GM23338 (cell line): ENCODE results near the gene SP5. TPM values are rescaled to one million over a fixed set of nuclear protein-coding genes. Genes with fewer than 3 reads are reported as not detected.

Source experiments
- ATAC-seq: fragments of 200-7000 bp; cut with Tn5 transposase; 3 replicates; pipeline ENCODE4 v1.9.1; 2020
- DNase-seq: peaks from one replicate; pipeline ENCODE4 v3.0.0-alpha.2; 2015; ENCODE audit warnings: low spot score
- H2AFZ ChIP-seq: fragments of 200-600 bp; sonication (generic); 2 replicates; pipeline ENCODE4 v1.8.0; 2016; ENCODE audit warnings: antibody characterized with exemption, mild to moderate bottlenecking, moderate library complexity
- H3F3A ChIP-seq: fragments of 200-600 bp; sonication (generic); replicated peaks from 2 replicates; pipeline ENCODE4 v1.8.0; 2017; ENCODE audit warnings: antibody characterized with exemption, mixed run types, low read depth
- H3K27ac ChIP-seq: fragments of 200-600 bp; sonication (generic); 2 replicates; pipeline ENCODE4 v1.6.1; 2016; ENCODE audit warnings: low read depth
- H3K27me3 ChIP-seq: fragments of 200-600 bp; sonication (generic); 2 replicates; pipeline ENCODE4 v1.8.0; 2016; ENCODE audit warnings: mild to moderate bottlenecking, mixed run types, moderate library complexity; ENCODE audit not compliant: insufficient read depth
- H3K36me3 ChIP-seq: fragments of 200-600 bp; sonication (generic); 2 replicates; pipeline ENCODE4 v1.8.0; 2016; ENCODE audit warnings: mild to moderate bottlenecking; ENCODE audit not compliant: insufficient read depth
- H3K4me1 ChIP-seq: fragments of 200-600 bp; sonication (generic); 2 replicates; pipeline ENCODE4 v1.8.0; 2016; ENCODE audit warnings: mild to moderate bottlenecking, moderate library complexity; ENCODE audit not compliant: insufficient read depth
- H3K4me2 ChIP-seq: fragments of 200-600 bp; sonication (generic); 2 replicates; pipeline ENCODE4 v1.7.1; 2017; ENCODE audit warnings: mixed run types
- H3K4me3 ChIP-seq: fragments of 200-600 bp; sonication (generic); 2 replicates; pipeline ENCODE4 v1.6.1; 2016; ENCODE audit warnings: mixed run types
- H3K79me2 ChIP-seq: fragments of 200-600 bp; sonication (generic); replicated peaks from 2 replicates; pipeline ENCODE4 v1.8.0; 2017; ENCODE audit warnings: mild to moderate bottlenecking; ENCODE audit not compliant: insufficient read depth
- H3K9me2 ChIP-seq: fragments of 200-600 bp; sonication (generic); 2 replicates; pipeline ENCODE4 v1.8.0; 2017; ENCODE audit not compliant: insufficient read depth
- H4K20me1 ChIP-seq: fragments of 200-600 bp; sonication (generic); replicated peaks from 2 replicates; pipeline ENCODE4 v1.8.0; 2017; ENCODE audit warnings: mild to moderate bottlenecking; ENCODE audit not compliant: insufficient read depth
- H3K27ac Mint-ChIP-seq: 2 replicates; pipeline ENCODE4 v1.8.0; 2020; ENCODE audit warnings: inconsistent platforms, mild to moderate bottlenecking, moderate library complexity, mixed read lengths
- H3K27me3 Mint-ChIP-seq: 3 replicates; pipeline ENCODE4 v1.8.0; 2022; ENCODE audit warnings: low read depth, mild to moderate bottlenecking, moderate library complexity, mixed read lengths, inconsistent platforms; ENCODE audit not compliant: insufficient read depth, poor library complexity
- H3K36me3 Mint-ChIP-seq: 3 replicates; pipeline ENCODE4 v1.8.0; 2021; ENCODE audit warnings: low read depth, mild to moderate bottlenecking, inconsistent platforms, moderate library complexity, mixed read lengths
- H3K4me1 Mint-ChIP-seq: 3 replicates; pipeline ENCODE4 v1.8.0; 2020; ENCODE audit warnings: mild to moderate bottlenecking, inconsistent platforms, mixed read lengths
- H3K4me3 Mint-ChIP-seq: 3 replicates; pipeline ENCODE4 v1.8.0; 2021; ENCODE audit warnings: moderate library complexity, mild to moderate bottlenecking, inconsistent platforms, mixed read lengths
- H3K9me3 Mint-ChIP-seq: 3 replicates; pipeline ENCODE4 v1.8.0; 2020; ENCODE audit warnings: moderate library complexity, mild to moderate bottlenecking, inconsistent platforms, mixed read lengths
- CREB1 ChIP-seq: fragments of 250-450 bp; sonication (Bioruptor Pico); IDR thresholded peaks from 2 replicates; pipeline ENCODE4 v1.5.0; 2020; ENCODE audit warnings: low read depth, mild to moderate bottlenecking, moderate library complexity
- EZH2 ChIP-seq: fragments of 200-600 bp; sonication (generic); IDR thresholded peaks from one replicate; pipeline ENCODE4 v1.8.0; 2017; ENCODE audit warnings: antibody characterized with exemption, mild to moderate bottlenecking, low read depth; ENCODE audit not compliant: unreplicated experiment
- EZH2phosphoT487 ChIP-seq: fragments of 200-600 bp; sonication (generic); IDR thresholded peaks from one replicate; pipeline ENCODE4 v1.8.1; 2018; ENCODE audit warnings: antibody characterized with exemption; ENCODE audit not compliant: unreplicated experiment
- POLR2AphosphoS5 ChIP-seq: IDR thresholded peaks from 2 replicates; pipeline ENCODE4 v1.6.1; 2016; ENCODE audit warnings: antibody characterized with exemption, low read depth
- STAT1 ChIP-seq: IDR thresholded peaks from one replicate; pipeline ENCODE4 v1.6.1; 2016; ENCODE audit warnings: antibody characterized with exemption; ENCODE audit not compliant: unreplicated experiment
- polyA plus RNA-seq: library from polyadenylated mRNA; unstranded; fragments of >200 nt; fragmentation: Nextera tagmentation; extraction: Ambion mirVana; gene quantifications from 2 replicates; pipeline ENCODE4 v1.2.1, GENCODE V29; 2016
- total RNA-seq: library from RNA; depleted of rRNA; stranded (reverse); fragments of >200 nt; shearing (Covaris generic); gene quantifications from 2 replicates; pipeline ENCODE4 v1.2.3, GENCODE V29; 2014
- TF ChIP-seq, protein P1 (sequence below), 2 experiments: fragments of 200-600 bp in 1 of 2; sonication (generic) in 1 of 2; conservative IDR thresholded peaks; 2 replicates each; pipeline versions ENCODE4 v1.5.1 to v1.6.1; 2016 to 2017; ENCODE audit warnings: antibody characterized with exemption in 2 of 2, low read depth in 2 of 2, mild to moderate bottlenecking in 2 of 2, moderate library complexity in 1 of 2

Gene SP5
- total and polyA plus RNA-seq, 2 experiments from 2014 or later = 0.21 to 0.32 TPM

DNA sequence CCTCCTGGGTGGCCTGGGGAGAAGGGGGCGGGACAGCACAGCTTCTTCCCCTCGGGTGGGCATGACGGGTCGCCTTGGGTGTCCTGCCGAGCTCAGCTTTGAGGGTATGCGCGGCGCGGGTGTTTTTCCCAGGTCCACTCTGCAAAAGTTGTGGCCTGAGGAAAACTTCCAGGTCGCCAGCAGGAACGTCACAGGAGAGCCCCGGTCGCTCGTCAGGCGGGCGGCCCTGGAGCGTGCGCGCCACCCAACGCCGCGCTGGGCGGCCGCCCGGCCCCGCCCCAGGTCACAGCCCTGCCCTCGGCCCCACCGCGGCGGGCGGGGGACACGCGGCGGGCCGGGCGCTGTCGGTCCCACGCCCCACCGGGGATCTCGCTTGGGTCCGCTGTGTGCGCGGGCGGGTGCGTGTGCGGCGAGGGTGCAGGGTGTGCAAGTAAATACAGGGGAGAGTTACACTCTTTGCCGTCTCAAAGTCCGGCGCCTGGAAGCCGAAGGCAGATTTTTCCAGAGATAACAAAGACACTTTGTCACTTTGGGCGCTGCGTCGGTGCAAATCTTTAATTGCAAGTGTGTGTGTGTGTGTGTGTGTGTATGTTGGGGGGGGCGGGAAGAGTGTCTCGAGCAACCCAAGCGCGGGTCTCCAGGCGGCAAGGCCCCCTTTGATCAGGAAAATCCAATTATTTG lies 616 bp upstream of the SP5 start:
- peaks cover 4% of the 10 kb centered on the region; the same call in 1 of the 2 replicates for H3F3A ChIP-seq
- no peaks in the 10 kb centered on the region for H3K36me3 ChIP-seq
- peak overlapping the region; percentile 57 for H3K4me3 Mint-ChIP-seq
- no peaks in the 10 kb centered on the region for H3K36me3 Mint-ChIP-seq
- H3K4me1 ChIP-seq = peaks cover 41% of the 10 kb centered on the region
- H3K27ac ChIP-seq = no peak overlapping the region
- ATAC-seq = 0 out of 3 replicates have a peak, but pooled peaks have one; percentile 2
- TF ChIP-seq EZH2phosphoT487 = peak; percentile 25
- no peak for TF ChIP-seq CREB1 (CRISPR knock-in tag)
- peak; percentile 71 for TF ChIP-seq EZH2
- TF ChIP-seq, protein P1, sequence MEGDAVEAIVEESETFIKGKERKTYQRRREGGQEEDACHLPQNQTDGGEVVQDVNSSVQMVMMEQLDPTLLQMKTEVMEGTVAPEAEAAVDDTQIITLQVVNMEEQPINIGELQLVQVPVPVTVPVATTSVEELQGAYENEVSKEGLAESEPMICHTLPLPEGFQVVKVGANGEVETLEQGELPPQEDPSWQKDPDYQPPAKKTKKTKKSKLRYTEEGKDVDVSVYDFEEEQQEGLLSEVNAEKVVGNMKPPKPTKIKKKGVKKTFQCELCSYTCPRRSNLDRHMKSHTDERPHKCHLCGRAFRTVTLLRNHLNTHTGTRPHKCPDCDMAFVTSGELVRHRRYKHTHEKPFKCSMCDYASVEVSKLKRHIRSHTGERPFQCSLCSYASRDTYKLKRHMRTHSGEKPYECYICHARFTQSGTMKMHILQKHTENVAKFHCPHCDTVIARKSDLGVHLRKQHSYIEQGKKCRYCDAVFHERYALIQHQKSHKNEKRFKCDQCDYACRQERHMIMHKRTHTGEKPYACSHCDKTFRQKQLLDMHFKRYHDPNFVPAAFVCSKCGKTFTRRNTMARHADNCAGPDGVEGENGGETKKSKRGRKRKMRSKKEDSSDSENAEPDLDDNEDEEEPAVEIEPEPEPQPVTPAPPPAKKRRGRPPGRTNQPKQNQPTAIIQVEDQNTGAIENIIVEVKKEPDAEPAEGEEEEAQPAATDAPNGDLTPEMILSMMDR (conservative IDR thresholded peaks at IDR 0.05; ENCODE audit: low read depth in 2 of 2) = no peak
- no peak for TF ChIP-seq POLR2AphosphoS5
- no peaks in the 10 kb centered on the region for H3K9me2 ChIP-seq
- H3K27ac Mint-ChIP-seq = no peak overlapping the region
- peak overlapping the region; percentile 81 for H3K4me2 ChIP-seq
- H4K20me1 ChIP-seq = peaks cover 11% of the 10 kb centered on the region; the same call in 1 of the 2 replicates
- peaks cover 100% of the 10 kb centered on the region for H3K27me3 ChIP-seq
- H2AFZ ChIP-seq = no peak overlapping the region
- H3K9me3 Mint-ChIP-seq = peaks cover 6% of the 10 kb centered on the region; the same call in 2 of the 3 replicates
- H3K4me3 ChIP-seq = peak overlapping the region; percentile 56
- peak; percentile 22 for DNase-seq
- H3K27me3 Mint-ChIP-seq = peaks cover 95% of the 10 kb centered on the region
- H3K79me2 ChIP-seq = no peaks in the 10 kb centered on the region
- peaks cover 50% of the 10 kb centered on the region for H3K4me1 Mint-ChIP-seq

DNA sequence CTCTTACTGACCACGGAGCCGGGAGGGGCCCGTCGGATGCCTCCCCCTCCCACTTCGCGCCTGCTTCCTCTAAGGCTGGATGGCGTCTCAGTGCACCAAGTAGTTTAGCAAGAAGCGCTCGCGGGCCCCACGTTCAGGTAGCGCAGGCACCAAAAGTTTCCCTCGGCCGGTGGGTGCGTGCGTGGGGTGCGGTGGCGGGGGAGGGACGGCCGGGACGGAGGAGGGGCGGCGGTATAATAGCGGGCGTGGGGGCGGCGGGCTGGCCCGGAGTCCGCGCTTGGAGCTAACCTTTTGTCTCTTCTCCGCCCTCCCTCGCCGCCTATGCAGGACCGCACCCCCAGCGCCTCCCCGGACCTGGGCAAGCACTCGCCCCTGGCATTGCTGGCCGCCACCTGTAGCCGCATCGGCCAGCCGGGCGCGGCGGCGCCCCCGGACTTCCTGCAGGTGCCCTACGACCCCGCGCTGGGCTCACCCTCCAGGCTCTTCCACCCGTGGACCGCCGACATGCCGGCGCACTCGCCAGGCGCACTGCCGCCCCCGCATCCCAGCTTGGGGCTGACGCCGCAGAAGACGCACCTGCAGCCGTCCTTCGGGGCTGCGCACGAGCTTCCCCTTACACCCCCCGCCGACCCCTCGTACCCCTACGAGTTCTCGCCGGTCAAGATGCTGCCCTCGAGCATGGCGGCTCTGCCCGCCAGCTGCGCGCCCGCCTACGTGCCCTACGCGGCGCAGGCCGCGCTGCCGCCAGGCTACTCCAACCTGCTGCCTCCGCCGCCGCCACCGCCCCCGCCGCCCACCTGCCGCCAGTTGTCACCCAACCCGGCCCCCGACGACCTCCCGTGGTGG lies 1.0 kb downstream of the SP5 start:
- Histone ChIP-seq H3K4me3 (peak overlapping the region; percentile 56), H4K20me1 (peaks cover 11% of the 10 kb centered on the region; the same call in 1 of the 2 replicates), H3F3A (peaks cover 4% of the 10 kb centered on the region; the same call in 1 of the 2 replicates), H3K4me2 (peak overlapping the region; percentile 81), H2AFZ (no peak overlapping the region), H3K27ac (no peak overlapping the region), H3K4me1 (peaks cover 29% of the 10 kb centered on the region), H3K36me3 (no peaks in the 10 kb centered on the region), H3K9me2 (no peaks in the 10 kb centered on the region), H3K27me3 (peaks cover 100% of the 10 kb centered on the region), H3K79me2 (no peaks in the 10 kb centered on the region)
- Mint-ChIP-seq H3K9me3 (peaks cover 6% of the 10 kb centered on the region; the same call in 2 of the 3 replicates), H3K27ac (no peak overlapping the region), H3K4me1 (peaks cover 39% of the 10 kb centered on the region), H3K4me3 (peak overlapping the region; percentile 57), H3K36me3 (no peaks in the 10 kb centered on the region), H3K27me3 (peaks cover 85% of the 10 kb centered on the region)
- no peak for TF ChIP-seq STAT1
- TF ChIP-seq EZH2phosphoT487 = peak; percentile 58
- TF ChIP-seq EZH2 = peak; percentile 38
- peak; percentile 8 for ATAC-seq
- DNase-seq = peak; percentile 52
